Stimulated activated CD4-positive, alpha-beta T cell treated with anti-CD3 and anti-CD28 coated beads, TNF-alpha, amount 100 ng/mL, for 1 hour (primary cell): Measurements from ENCODE around the gene TMEM183A.

Experiments used
- DNase-seq, 3 donors: peaks; one replicate each; pipeline ENCODE4 v3.0.0-alpha.2; 2020; ENCODE audit warnings: low read depth in 3 of 3, low spot score in 1 of 3

The TMEM183A gene

DNA sequence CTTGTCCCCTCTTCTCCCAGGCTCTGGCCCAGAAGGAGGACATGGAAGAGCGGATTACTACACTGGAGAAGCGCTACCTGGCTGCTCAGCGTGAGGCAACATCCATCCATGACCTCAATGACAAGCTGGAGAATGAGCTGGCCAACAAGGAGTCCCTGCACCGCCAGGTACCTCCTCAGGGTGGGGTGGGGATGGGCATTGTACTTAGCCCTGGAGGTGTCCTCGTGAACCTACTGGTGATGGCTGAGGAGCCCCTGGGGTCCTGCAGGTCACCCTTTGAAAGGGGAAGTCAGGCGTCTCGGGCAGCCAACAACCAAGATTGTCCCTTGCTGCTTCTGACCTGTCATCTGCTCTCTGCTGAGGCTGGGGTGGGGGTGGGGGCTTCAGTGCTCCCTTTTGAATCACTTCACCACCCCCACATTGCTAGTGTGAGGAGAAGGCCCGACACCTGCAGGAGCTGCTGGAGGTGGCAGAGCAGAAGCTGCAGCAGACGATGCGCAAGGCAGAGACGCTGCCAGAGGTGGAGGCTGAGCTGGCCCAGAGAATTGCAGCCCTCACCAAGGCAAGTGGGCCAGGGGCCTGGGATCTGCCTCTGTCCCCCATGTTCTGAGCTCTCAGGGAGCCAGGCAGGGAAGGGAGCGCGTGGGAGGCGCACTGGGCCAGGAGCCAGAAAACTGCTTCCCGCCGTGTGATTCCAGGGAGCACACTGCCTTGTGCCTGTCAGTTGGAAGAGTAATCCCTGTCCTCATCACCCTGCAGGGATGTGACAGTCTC lies 38.8 kb downstream of the TMEM183A start:
- no peak for DNase-seq

DNA sequence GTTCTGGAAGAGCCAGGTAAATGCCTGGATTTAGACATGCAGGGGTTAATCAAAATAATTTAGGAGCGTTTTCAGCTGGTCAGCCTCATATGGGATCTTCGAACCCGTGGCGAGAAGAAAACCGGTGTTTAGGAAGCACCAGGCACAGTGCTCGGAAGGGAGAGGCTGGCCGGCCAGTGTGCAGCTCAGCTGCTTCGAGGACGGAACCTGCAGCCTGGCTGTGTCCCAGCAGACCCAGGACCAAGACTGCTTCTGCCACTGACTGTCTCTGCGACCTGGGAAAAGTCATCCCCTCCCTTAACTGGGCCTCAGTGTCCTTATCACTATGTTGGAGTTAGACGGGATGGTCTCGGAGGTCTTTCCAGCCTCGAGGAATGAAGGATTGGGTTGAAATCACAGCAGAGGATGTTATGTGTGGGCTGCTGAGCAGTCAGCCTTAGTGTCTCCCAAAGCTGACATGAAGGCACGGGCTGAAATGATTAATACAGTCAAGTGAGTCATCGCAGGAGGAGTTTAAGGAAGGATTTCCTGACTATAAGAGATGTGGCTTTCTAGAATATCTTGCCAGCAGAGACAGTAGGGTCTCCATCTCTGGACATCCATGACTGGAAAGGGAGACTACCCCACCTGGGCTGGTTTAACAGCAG lies 39.9 kb downstream of the TMEM183A start:
- DNase-seq: no peak

DNA sequence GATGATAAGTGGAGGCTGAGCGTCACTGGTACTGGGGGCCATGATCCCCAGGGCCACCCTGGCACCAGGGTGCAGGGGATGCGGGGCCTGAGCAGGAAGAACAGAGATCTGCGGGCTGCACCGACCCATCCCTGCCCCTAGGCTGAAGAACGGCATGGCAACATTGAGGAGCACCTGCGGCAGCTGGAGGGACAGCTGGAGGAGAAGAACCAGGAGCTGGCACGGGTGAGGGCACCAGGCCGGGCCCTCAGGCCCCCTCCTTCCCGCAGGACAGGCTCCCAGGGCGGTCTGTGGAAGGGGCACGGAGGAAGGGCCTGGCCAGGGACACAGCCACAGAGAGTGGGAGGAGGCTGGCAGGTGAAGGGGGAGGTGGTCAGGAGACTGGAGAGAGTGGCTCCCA lies 40.9 kb downstream of the TMEM183A start:
- DNase-seq: no peak

DNA sequence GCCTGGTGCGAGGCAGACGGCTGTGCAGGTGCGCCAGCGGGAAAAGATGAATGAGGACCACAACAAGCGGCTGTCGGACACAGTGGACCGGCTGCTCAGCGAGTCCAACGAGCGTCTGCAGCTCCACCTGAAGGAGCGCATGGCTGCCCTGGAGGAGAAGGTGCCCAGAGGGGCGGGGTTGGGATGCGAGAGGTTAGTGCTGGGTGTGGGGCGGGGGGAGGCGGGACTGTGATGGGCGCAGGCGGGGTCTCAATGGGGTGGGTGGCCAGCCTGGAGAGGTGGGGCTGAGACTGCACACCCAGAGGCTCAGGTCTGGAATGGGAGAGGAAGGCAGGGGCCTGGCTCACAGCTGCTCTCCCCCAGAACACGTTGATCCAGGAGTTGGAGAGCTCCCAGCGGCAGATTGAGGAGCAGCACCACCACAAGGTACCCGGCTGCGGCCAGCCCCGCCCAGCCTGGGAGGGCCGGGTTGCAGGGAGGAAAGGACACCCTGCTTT lies 41.4 kb downstream of the TMEM183A start:
- no peak for DNase-seq

DNA sequence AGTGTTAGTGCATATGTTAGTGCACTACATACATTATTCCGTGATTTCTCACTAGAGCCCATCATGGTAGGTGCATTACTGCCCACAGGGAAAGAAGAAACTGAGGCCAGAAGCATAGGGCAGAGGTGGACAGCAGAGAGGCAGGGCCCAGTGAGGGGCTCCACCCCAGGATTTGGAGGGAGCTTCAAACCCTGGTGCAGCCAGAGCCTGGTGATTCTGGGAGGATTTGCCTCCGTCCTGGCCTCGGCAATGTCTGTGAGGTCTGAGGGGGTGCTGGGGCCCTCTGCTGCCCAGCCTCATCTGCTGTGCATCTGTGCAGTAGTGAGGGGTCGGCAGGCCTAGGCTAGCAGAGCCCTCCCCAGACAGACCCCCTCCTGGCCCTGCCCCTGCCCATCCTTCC lies 41.9 kb downstream of the TMEM183A start:
- DNase-seq: no peak

DNA sequence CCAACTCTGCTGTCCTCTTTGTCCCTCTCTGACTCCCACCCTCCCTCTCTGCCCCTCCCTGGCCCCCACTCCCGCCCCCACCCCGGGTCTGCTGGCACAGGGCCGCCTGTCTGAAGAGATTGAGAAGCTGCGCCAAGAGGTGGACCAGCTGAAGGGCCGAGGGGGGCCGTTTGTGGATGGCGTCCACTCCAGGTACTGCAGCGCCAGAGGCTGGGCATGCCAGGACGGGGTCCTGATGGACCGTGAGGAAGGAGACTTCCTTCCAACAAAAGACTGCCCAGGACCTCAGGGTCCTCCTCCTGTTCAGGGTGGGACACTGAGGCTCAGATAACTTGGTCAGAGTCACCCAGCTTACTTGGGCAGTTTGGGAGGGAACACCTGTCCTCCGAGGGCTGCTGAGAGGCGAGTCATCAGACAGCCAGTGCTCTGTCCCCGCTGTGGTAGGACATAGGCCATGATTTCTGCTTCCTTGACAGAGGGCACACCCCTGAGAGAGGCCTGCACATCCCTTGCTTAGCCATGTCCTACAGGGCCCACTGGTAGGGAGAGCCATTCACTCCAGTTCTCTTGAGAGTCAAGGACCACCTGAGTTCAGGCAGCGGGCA lies 42.5 kb downstream of the TMEM183A start:
- no peak for DNase-seq

DNA sequence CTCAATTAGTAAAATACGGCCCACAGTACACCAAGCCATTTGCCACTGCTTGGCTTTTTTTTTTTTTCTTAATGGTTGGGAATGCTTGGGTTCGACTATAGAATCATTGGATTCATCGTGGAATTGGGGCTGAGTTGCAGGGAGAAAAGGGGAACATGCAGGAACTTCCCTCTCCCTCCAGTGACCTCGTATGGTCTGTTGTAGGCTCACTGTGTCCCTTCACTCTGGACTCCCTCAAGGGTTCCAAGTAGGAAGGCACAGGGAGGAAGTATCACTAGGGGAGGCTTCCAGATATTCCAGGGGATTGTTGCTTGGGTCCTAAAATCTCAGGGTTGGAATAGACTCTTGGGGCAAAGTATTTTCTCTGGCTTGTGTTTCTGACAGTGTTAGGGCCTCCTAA lies 43.7 kb downstream of the TMEM183A start:
- DNase-seq: no peak

DNA sequence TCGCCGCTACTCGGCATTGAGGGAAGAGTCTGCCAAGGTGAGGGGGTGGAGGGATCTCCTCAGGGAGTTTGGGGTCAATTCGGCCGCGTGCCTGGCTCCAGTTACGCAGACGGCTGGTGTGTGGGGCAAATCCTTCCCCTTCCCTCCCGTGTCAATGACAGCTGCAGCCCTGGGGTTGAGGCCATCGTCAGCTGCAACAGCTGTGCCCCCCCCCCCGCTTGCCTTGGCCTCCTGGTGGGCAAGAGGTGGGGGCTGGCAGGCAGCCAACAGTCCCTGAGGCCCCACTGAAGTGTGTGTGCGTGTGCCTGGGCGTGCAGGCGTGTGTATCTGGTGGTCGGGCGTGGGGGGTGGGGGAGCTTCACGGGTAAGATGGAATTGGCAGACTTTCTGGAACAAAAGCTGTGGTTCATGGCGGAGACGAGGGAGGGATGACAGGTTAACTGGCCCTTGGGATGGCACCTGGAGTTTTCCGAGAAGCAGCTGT lies 44.7 kb downstream of the TMEM183A start:
- no peak for DNase-seq

DNA sequence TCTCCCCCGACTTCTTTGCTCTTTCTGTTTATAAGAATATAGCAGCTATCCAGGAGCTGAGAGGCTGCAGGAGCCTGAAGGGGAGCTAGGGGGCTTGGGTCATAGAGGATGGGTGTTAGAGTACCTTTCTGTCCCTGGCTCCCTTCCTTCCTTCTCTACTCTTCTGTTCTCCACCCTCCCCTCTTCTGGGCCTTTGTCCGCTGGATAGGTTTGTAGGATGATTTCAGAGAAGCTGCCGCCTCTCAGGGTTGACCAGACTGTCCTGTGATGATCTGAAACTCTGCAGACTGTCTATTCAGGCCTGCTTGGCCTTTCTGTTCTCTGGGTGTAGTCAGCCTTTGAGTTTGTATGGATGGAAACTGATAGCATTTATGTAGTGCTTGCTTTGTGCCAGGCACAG lies 45.4 kb downstream of the TMEM183A start:
- no peak for DNase-seq

DNA sequence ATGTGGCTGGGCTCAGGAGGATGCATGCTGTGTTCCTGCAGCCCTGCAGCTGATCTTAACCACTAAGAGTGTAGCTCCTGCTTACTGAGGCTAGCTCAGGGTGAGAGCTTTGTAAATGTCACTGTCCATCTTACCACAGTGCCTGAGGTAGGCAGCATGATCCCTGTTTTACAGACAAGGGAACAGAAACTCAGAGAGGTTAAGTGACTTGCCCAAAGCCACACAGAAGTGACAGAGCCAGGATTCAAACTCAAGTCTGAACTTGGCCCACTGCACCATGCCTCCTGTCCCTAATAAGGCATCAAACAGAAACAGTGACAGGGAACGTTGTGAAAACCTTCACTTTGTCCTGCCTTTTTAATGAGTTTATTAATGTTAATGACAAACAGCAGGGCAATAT lies 47.0 kb downstream of the TMEM183A start:
- no peak for DNase-seq

DNA sequence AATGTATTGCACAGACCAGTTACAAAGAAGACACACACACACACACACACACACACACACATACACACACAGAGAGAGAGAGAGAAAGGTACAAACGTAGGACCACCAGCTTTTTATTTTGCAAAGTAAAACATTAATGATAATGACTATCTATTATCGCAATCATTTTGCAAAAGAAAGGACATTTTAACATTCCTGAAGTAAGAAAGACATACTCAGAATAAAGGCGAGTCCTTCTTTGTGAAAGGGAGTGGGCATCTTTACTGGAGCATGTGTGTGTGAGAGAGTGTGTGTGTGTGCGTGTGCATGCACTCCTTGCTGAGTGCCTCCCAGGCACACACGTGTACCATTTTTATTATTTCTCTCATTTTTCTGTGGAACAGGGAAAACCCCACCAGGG lies 47.5 kb downstream of the TMEM183A start:
- DNase-seq: no peak

DNA sequence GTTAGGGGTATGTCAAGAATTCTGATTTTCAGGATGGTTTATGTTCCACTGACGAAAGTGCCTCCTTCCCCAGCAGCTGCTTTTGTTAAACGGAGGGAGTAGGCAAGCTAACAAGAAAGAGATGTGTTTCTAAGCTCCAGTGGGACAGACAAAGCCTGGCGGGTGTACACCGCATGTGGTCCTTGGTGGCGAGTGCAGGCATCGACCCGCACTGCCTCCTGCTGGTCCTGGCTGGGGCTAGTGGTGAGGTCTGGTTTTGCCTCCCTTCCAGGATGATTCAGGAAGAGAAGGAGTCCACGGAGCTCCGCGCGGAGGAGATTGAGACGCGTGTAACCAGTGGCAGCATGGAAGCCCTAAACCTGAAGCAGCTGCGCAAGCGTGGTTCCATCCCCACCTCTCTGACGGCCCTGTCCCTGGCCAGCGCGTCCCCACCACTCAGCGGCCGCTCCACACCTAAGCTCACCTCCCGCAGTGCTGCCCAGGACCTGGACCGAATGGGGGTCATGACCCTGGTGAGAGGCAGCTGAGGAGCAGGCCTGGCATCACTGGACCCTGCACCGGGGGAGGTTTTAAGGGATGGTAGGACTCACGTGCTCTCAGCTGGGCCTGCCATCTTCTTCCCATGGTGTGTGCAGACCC lies 48.1 kb downstream of the TMEM183A start:
- no peak for DNase-seq

DNA sequence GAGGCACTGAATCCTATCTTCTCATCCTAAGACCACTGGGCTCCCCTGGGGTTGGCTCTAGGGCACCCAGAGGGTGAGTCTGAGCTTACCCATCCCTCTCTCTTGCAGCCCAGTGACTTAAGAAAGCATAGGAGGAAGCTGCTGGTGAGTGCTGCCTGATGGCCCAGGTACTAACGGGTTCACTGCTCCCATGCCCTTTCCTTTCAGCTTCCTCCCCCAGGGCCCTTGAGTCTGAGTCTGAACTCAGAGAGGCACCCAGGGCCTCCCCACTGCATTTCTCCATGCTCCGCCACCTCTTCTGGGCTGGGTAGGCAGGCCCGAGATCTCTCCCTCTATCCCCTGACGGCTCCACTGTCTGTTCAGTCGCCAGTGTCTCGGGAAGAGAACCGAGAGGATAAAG lies 48.8 kb downstream of the TMEM183A start:
- no peak for DNase-seq

DNA sequence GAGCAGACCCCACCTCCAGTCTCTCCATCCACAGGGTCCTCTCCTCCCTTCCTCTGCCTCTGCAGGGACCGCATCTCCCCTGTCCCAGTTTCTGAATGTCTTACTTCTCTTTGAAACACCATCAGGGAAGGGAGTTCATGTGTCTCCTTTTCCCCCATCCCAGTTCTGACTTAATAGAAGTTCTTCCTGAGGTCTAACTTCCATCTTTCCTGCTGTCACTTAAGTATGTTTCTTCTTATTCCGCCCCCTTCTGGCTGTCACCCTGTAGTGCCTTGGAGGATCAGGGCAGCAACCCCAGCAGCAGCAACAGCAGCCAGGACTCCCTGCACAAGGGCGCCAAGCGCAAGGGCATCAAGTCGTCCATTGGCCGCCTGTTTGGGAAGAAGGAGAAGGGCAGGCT lies 49.3 kb downstream of the TMEM183A start:
- no peak for DNase-seq

DNA sequence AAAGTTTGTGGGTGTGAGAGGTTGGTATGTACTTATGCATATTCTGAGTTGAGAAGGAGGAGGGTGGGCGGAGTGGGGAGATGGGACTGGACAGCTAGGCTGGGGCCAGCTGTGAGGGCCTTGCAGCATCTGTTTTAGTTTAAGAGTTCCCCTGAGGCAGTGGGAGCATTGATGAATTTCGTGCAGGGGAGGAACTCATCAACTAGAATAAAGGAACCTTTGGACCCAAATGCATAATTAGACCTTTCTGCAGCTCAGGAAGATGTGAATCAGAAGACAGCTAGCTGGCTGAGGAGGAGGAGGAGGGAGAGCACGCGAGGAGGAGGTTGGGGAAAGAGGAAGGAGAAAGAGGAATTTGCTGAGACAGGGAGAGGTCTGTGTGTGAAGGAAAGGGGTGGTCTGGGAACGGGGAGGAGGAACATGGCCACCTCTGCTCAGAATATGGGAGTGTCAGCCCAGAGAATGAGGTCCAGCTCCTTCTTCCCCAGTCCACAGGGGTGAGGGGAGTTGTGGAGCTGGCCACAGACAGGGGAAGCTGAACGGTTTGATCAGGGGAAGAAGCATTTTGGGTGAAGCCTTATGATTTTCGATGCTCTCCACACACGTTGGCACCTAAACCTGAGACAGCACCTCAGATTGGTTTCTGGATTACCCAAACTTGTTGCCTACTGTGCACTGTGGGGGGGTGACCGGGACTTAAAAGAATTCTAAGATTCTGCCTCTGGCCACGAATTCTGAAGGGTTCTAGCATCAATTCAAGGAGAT lies 50.9 kb downstream of the TMEM183A start:
- DNase-seq: no peak

DNA sequence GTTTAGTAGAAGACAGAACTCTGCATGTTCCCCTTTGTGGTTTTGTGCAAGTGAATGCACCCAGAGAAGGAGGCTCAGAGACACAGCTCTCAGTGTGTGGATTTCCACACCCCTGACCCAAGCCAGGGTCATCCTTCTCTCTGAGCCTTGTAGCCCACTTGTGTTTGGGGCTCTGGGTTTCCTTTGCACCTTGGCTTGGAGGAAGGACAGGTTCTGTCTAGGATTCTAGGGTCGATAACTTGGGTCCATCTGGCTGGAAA lies 51.4 kb downstream of the TMEM183A start:
- DNase-seq: no peak

DNA sequence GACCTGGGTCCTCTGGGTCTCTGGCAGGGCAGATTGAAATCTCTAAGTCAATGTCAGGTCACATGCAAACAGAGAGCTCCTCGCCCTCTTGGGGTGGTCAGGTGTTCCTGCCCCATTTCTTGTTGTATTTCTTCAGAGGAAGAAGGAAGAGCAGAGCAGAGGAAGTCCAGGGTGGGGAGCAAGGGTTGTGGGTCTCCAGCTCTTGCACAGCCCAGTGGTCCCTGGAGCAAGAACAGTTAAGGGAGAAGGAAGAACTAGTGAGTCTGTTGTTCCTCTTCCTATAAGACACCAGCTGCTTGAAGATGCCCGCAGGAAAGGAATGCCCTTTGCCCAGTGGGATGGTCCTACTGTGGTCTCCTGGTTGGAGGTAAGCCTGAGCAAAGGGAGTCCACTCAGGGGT lies 52.3 kb downstream of the TMEM183A start:
- DNase-seq: no peak

DNA sequence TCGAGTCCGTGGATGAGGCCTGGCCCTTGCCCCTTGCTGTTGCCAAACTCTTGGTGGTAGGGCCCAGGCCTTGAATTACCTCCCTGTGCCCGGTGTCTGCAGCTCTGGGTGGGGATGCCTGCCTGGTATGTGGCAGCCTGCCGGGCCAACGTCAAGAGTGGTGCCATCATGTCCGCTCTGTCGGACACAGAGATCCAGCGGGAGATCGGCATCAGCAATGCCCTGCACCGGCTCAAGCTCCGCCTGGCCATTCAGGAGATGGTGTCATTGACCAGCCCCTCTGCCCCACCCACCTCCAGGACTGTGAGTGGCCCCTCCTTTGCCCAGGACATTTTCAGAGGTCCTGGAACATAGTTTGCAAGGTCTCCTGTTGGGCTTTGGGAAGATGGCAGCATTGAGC lies 52.9 kb downstream of the TMEM183A start:
- no peak for DNase-seq

DNA sequence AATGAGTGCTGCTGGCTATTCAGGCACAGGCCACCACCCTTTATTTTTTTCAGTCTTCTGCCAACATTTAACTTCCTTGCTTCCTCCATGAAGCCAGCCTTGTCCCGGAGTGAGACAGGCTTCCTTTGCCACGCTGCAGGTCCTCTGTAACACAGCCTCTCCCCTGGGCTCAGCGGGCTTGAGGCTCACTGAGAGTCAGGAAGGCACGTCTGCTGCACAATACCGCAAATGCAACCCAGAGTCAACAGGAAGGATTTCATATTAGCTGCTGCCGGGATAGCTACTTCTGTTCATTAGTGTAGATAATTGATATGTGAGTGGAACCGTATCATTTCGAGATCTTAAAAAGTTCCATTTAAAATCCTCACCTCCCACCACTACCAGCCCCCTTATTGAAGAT lies 56.1 kb downstream of the TMEM183A start:
- no peak for DNase-seq

DNA sequence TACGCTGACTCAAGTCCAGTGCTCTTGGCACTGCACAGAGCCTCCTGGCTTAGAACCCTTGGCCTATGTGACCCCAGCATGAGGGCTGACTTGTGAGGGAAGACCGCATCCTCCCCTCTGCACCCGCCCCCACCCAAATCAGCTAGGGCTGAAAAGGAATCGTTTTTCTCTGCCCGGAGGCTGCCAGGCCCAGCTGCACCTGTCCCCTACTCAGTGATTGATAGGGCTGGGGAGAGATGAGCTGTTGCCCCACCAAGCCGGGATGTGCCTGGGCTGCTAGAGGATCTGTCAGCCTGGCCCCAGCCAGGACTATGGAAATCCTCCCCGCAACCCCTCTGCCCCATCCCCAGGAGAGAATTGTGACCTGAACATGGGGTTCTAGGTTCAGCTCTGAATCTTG lies 58.0 kb downstream of the TMEM183A start:
- DNase-seq: no peak

DNA sequence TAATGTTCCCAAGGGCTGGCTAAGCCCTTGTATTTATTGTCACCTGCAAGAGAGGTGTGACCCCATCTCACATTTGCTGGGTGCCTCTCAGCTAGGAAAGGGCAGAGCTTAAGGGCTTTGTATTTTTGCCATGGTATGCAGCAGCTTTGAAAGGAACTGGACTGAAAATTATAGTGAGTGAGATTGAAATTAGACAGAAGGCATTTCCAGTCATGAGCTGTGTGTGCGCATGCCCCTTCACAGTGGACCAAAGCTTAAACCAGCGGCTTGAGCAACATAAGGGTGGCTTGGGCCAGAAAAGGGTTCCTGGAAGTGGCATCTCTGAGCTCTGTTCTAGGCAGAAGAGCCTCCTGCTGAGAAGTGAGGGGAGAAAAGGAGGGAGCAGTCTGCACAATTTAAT lies 58.8 kb downstream of the TMEM183A start:
- no peak for DNase-seq
